ENCODE data around the gene SHLD1. TPM values are rescaled to one million over a fixed set of nuclear protein-coding genes. Genes with fewer than 3 reads are reported as not detected.

Gene SHLD1
- total RNA-seq, 5 donors from 2014 or later (not counting 1 experiment from before 2014, with no cell fraction given): 10.0 to 15.8 (median 14.2) TPM

DNA sequence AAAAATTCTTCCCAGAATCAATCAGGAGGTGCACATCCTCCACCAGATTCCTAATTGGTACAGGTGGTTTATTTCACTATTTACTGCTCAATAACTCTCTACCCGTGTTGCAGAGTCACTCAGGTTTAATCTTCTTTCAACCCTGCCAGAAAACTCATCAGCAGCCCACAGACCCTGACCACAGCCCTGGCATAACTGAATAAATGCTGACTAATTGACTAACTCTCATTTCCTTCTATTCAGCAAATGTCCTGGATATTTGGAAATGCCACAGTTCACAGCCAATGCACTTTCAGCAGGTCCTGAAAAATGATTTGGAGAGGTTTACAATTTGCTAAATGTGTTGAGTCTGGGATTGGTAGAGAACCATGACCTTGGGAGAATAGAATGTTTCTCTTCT lies 137.8 kb downstream of the SHLD1 start:
- Histone ChIP-seq H3K36me3 (ENCODE audit: control insufficient read depth in 2 of 2, extremely low read depth in 1 of 2, insufficient read depth in 1 of 2, low read length in 1 of 2) (no peaks in the 10 kb centered on the region), H3K27ac (ENCODE audit: low read length) (no peak overlapping the region), H3K4me1 (ENCODE audit: control insufficient read depth in 1 of 2, extremely low read depth in 1 of 2, insufficient read depth in 2 of 2, low read length in 2 of 2) (no peaks in the 10 kb centered on the region), H3K9me3 (no peaks in the 10 kb centered on the region), H3K27me3 (replicated peaks in 1 of 2; ENCODE audit: control insufficient read depth in 2 of 2, extremely low read depth in 1 of 2, insufficient read depth in 2 of 2, low read length in 1 of 2) (peaks cover 0 to 6% of the 10 kb centered on the region in 2 experiments), H3K4me3 (ENCODE audit: control insufficient read depth in 1 of 2, extremely low read depth in 1 of 2, low read length in 1 of 2) (no peak overlapping the region)
- Mint-ChIP-seq H3K4me1 (no peaks in the 10 kb centered on the region), H3K9me3 (no peaks in the 10 kb centered on the region), H3K4me3 (no peak overlapping the region), H3K27me3 (peaks cover 5 to 9% of the 10 kb centered on the region in 2 donors), H3K27ac (no peak overlapping the region), H3K36me3 (no peaks in the 10 kb centered on the region)
- ATAC-seq (replicated peaks in 1 of 4) (no peak), DNase-seq (no peak)
- ChIA-PET CTCF (no interaction called here), POLR2A (no interaction called here)
- 0% methylated on average over 1 of the region's 1 CpG for WGBS (ENCODE audit: insufficient coverage)

- ATAC-seq (replicated peaks in 1 of 4): no peak
- Histone ChIP-seq H3K36me3 (ENCODE audit: control insufficient read depth in 2 of 2, extremely low read depth in 1 of 2, insufficient read depth in 1 of 2, low read length in 1 of 2) (no peaks in the 10 kb centered on the region), H3K27me3 (replicated peaks in 1 of 2; ENCODE audit: control insufficient read depth in 2 of 2, extremely low read depth in 1 of 2, insufficient read depth in 2 of 2, low read length in 1 of 2) (peaks cover 0 to 6% of the 10 kb centered on the region in 2 experiments), H3K4me3 (ENCODE audit: control insufficient read depth in 1 of 2, extremely low read depth in 1 of 2, low read length in 1 of 2) (no peak overlapping the region), H3K27ac (ENCODE audit: low read length) (no peak overlapping the region), H3K4me1 (ENCODE audit: control insufficient read depth in 1 of 2, extremely low read depth in 1 of 2, insufficient read depth in 2 of 2, low read length in 2 of 2) (no peaks in the 10 kb centered on the region), H3K9me3 (no peaks in the 10 kb centered on the region)
- ChIA-PET CTCF (no interaction called here), POLR2A (no interaction called here)
- H3K27me3 Mint-ChIP-seq: peaks cover 9 to 16% of the 10 kb centered on the region in 2 donors
- no peak for DNase-seq
- no peak overlapping the region for H3K4me3 Mint-ChIP-seq
- 79% methylated on average over 4 of the region's 10 CpGs for WGBS (ENCODE audit: insufficient coverage)
- H3K4me1 Mint-ChIP-seq: no peaks in the 10 kb centered on the region
- no peak overlapping the region for H3K27ac Mint-ChIP-seq
- H3K36me3 Mint-ChIP-seq: no peaks in the 10 kb centered on the region
- H3K9me3 Mint-ChIP-seq: no peaks in the 10 kb centered on the region
Observed at GRCh38 chr20:5890773-5891441, 140.7 kb downstream of the SHLD1 start.

- Histone ChIP-seq H3K9me3 (no peaks in the 10 kb centered on the region), H3K27ac (ENCODE audit: low read length) (no peak overlapping the region), H3K36me3 (ENCODE audit: control insufficient read depth in 2 of 2, extremely low read depth in 1 of 2, insufficient read depth in 1 of 2, low read length in 1 of 2) (no peaks in the 10 kb centered on the region), H3K27me3 (replicated peaks in 1 of 2; ENCODE audit: control insufficient read depth in 2 of 2, extremely low read depth in 1 of 2, insufficient read depth in 2 of 2, low read length in 1 of 2) (peaks cover 3 to 6% of the 10 kb centered on the region in 2 experiments), H3K4me3 (ENCODE audit: control insufficient read depth in 1 of 2, extremely low read depth in 1 of 2, low read length in 1 of 2) (no peak overlapping the region), H3K4me1 (ENCODE audit: control insufficient read depth in 1 of 2, extremely low read depth in 1 of 2, insufficient read depth in 2 of 2, low read length in 2 of 2) (no peaks in the 10 kb centered on the region)
- no peaks in the 10 kb centered on the region for H3K9me3 Mint-ChIP-seq
- peaks cover 24 to 27% of the 10 kb centered on the region in 2 donors for H3K27me3 Mint-ChIP-seq
- no peak overlapping the region for H3K27ac Mint-ChIP-seq
- ATAC-seq (replicated peaks in 1 of 4): no peak
- no peaks in the 10 kb centered on the region for H3K36me3 Mint-ChIP-seq
- POLR2A ChIA-PET: no interaction called here
- no peak for DNase-seq
- H3K4me3 Mint-ChIP-seq: no peak overlapping the region
- no CpG with 5 or more reads among the region's 3 CpGs for WGBS (ENCODE audit: insufficient coverage)
- H3K4me1 Mint-ChIP-seq: no peaks in the 10 kb centered on the region
- CTCF ChIA-PET: no interaction called here
Observed at GRCh38 chr20:5893052-5893451, 142.9 kb downstream of the SHLD1 start.

- no peak overlapping the region for H3K27ac ChIP-seq (ENCODE audit: low read length)
- Mint-ChIP-seq H3K27ac (no peak overlapping the region), H3K27me3 (peaks cover 24 to 25% of the 10 kb centered on the region in 2 donors), H3K9me3 (peaks cover 0 to 2% (median 0%) of the 10 kb centered on the region in 3 donors), H3K36me3 (no peaks in the 10 kb centered on the region), H3K4me1 (no peaks in the 10 kb centered on the region), H3K4me3 (no peak overlapping the region)
- H3K36me3 ChIP-seq (ENCODE audit: control insufficient read depth in 2 of 2, extremely low read depth in 1 of 2, insufficient read depth in 1 of 2, low read length in 1 of 2): no peaks in the 10 kb centered on the region
- H3K4me1 ChIP-seq (ENCODE audit: control insufficient read depth in 1 of 2, extremely low read depth in 1 of 2, insufficient read depth in 2 of 2, low read length in 2 of 2): no peaks in the 10 kb centered on the region
- no peak for ATAC-seq (replicated peaks in 1 of 4)
- no peak for DNase-seq
- 88% methylated on average over 1 of the region's 2 CpGs for WGBS (ENCODE audit: insufficient coverage)
- H3K27me3 ChIP-seq (replicated peaks in 1 of 2; ENCODE audit: control insufficient read depth in 2 of 2, extremely low read depth in 1 of 2, insufficient read depth in 2 of 2, low read length in 1 of 2): peaks cover 3 to 6% of the 10 kb centered on the region in 2 experiments
- no peaks in the 10 kb centered on the region for H3K9me3 ChIP-seq
- ChIA-PET CTCF (no interaction called here), POLR2A (no interaction called here)
- H3K4me3 ChIP-seq (ENCODE audit: control insufficient read depth in 1 of 2, extremely low read depth in 1 of 2, low read length in 1 of 2): no peak overlapping the region
Observed at GRCh38 chr20:5893621-5894020, 143.4 kb downstream of the SHLD1 start.

GRCh38 chr20:5895626-5896025 lies 145.4 kb downstream of the SHLD1 start:
- peaks cover 0 to 6% (median 0%) of the 10 kb centered on the region in 3 donors for H3K9me3 Mint-ChIP-seq
- ChIA-PET CTCF (no interaction called here), POLR2A (no interaction called here)
- H3K36me3 Mint-ChIP-seq: no peaks in the 10 kb centered on the region
- Histone ChIP-seq H3K4me3 (ENCODE audit: control insufficient read depth in 1 of 2, extremely low read depth in 1 of 2, low read length in 1 of 2) (no peak overlapping the region), H3K36me3 (ENCODE audit: control insufficient read depth in 2 of 2, extremely low read depth in 1 of 2, insufficient read depth in 1 of 2, low read length in 1 of 2) (no peaks in the 10 kb centered on the region), H3K27ac (ENCODE audit: low read length) (no peak overlapping the region), H3K27me3 (replicated peaks in 1 of 2; ENCODE audit: control insufficient read depth in 2 of 2, extremely low read depth in 1 of 2, insufficient read depth in 2 of 2, low read length in 1 of 2) (peaks cover 3 to 6% of the 10 kb centered on the region in 2 experiments), H3K9me3 (no peaks in the 10 kb centered on the region), H3K4me1 (ENCODE audit: control insufficient read depth in 1 of 2, extremely low read depth in 1 of 2, insufficient read depth in 2 of 2, low read length in 2 of 2) (no peaks in the 10 kb centered on the region)
- DNase-seq (no peak), ATAC-seq (replicated peaks in 1 of 4) (no peak)
- H3K27me3 Mint-ChIP-seq: peaks cover 24 to 27% of the 10 kb centered on the region in 2 donors
- no peak overlapping the region for H3K27ac Mint-ChIP-seq
- no peak overlapping the region for H3K4me3 Mint-ChIP-seq
- no peaks in the 10 kb centered on the region for H3K4me1 Mint-ChIP-seq
- no CpG with 5 or more reads among the region's 2 CpGs for WGBS (ENCODE audit: insufficient coverage)

DNA sequence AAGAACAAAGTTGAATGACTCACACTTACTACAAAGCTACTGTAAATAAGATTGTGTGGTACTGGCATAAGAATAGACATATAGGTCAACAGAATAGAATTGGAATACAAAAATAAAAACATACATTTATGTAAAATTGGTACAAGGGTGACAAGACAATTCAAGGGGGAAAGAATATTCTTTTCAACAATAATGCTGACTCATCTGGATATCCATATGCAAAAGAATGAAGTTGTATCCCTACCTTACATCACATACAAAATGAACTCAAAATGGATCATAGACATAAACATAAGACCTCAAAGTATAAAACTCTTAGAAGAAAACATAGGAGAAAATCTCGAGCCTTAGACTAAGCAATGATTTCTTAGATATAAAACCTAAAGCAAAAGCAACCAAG lies 149.2 kb downstream of the SHLD1 start:
- no peak for DNase-seq
- Histone ChIP-seq H3K36me3 (ENCODE audit: control insufficient read depth in 2 of 2, extremely low read depth in 1 of 2, insufficient read depth in 1 of 2, low read length in 1 of 2) (no peaks in the 10 kb centered on the region), H3K27me3 (replicated peaks in 1 of 2; ENCODE audit: control insufficient read depth in 2 of 2, extremely low read depth in 1 of 2, insufficient read depth in 2 of 2, low read length in 1 of 2) (peaks cover 3 to 5% of the 10 kb centered on the region in 2 experiments), H3K9me3 (no peaks in the 10 kb centered on the region), H3K27ac (ENCODE audit: low read length) (no peak overlapping the region), H3K4me1 (ENCODE audit: control insufficient read depth in 1 of 2, extremely low read depth in 1 of 2, insufficient read depth in 2 of 2, low read length in 2 of 2) (no peaks in the 10 kb centered on the region), H3K4me3 (ENCODE audit: control insufficient read depth in 1 of 2, extremely low read depth in 1 of 2, low read length in 1 of 2) (no peak overlapping the region)
- H3K27ac Mint-ChIP-seq: no peak overlapping the region
- WGBS (ENCODE audit: insufficient coverage): no CpG with 5 or more reads among the region's 1 CpG
- H3K27me3 Mint-ChIP-seq: peaks cover 31% of the 10 kb centered on the region in 2 donors
- H3K36me3 Mint-ChIP-seq: no peaks in the 10 kb centered on the region
- H3K9me3 Mint-ChIP-seq: peaks cover 0 to 6% (median 0%) of the 10 kb centered on the region in 3 donors
- H3K4me1 Mint-ChIP-seq: no peaks in the 10 kb centered on the region
- CTCF ChIA-PET: no interaction called here
- no peak for ATAC-seq (replicated peaks in 1 of 4)
- H3K4me3 Mint-ChIP-seq: no peak overlapping the region
- POLR2A ChIA-PET: no interaction called here

DNA sequence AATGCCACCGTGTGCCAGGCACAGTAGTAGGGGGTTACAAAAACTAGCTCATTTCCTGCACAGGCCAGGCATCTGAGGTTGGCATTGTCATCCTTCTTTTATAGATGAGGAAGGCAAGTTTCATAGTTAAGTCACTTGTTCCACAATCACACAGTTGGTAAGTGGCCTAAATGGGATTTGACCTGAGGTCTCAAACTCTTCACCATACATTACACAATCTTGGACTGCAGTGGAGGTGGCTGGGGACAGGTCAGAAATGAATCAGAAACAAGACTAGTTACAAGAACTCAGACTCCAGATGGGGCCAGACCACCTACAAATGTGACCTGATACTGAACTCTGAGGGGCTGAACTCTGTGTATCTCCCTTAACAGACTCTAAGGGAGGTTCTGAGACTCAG lies 150.7 kb downstream of the SHLD1 start:
- Mint-ChIP-seq H3K9me3 (peaks cover 0 to 6% (median 0%) of the 10 kb centered on the region in 3 donors), H3K27ac (no peak overlapping the region), H3K4me1 (no peaks in the 10 kb centered on the region), H3K4me3 (no peak overlapping the region), H3K36me3 (no peaks in the 10 kb centered on the region), H3K27me3 (peaks cover 31 to 36% of the 10 kb centered on the region in 2 donors)
- Histone ChIP-seq H3K27me3 (replicated peaks in 1 of 2; ENCODE audit: control insufficient read depth in 2 of 2, extremely low read depth in 1 of 2, insufficient read depth in 2 of 2, low read length in 1 of 2) (peaks cover 3 to 5% of the 10 kb centered on the region in 2 experiments), H3K27ac (ENCODE audit: low read length) (no peak overlapping the region), H3K36me3 (ENCODE audit: control insufficient read depth in 2 of 2, extremely low read depth in 1 of 2, insufficient read depth in 1 of 2, low read length in 1 of 2) (no peaks in the 10 kb centered on the region), H3K4me3 (ENCODE audit: control insufficient read depth in 1 of 2, extremely low read depth in 1 of 2, low read length in 1 of 2) (no peak overlapping the region), H3K4me1 (ENCODE audit: control insufficient read depth in 1 of 2, extremely low read depth in 1 of 2, insufficient read depth in 2 of 2, low read length in 2 of 2) (no peaks in the 10 kb centered on the region), H3K9me3 (no peaks in the 10 kb centered on the region)
- ChIA-PET CTCF (no interaction called here), POLR2A (no interaction called here)
- ATAC-seq (replicated peaks in 1 of 4) (no peak), DNase-seq (no peak)
- no CpG with 5 or more reads among the region's 1 CpG for WGBS (ENCODE audit: insufficient coverage)
